Panc1 (cell line): ENCODE data around the gene MACO1. TPM values are rescaled to one million over a fixed set of nuclear protein-coding genes. Genes with fewer than 3 reads are reported as not detected.
A peak's percentile ranks its signal among the peaks of the same experiment; 100 is the strongest.

Source experiments
- ATAC-seq: fragments of 200-7000 bp; cut with Tn5 transposase; 2 replicates; pipeline ENCODE4 v1.9.1; 2020; ENCODE audit warnings: mild to moderate bottlenecking, moderate library complexity
- BruUV-seq: library from RNA; stranded (reverse); fragments of 400-500 nt; replicated peaks from 2 replicates; lab custom pipeline; 2021; lab: Mats Ljungman, UMichigan
- CTCF ChIA-PET: fragments of 300-600 bp; sonication (Branson Sonifier 250); formaldehyde crosslinking; loops from one replicate; lab custom pipeline; 2022; ENCODE audit warnings: antibody characterized with exemption; lab: Charles Lee
- POLR2A ChIA-PET: fragments of 300-600 bp; sonication (Branson Sonifier 250); formaldehyde crosslinking; loops from one replicate; lab custom pipeline; 2022; ENCODE audit warnings: antibody characterized with exemption; lab: Charles Lee
- DNase-seq: peaks from one replicate; pipeline ENCODE4 v3.0.0-alpha.2; 2010; ENCODE audit warnings: low read depth, low spot score
- H3K27ac ChIP-seq: 2 replicates; pipeline ENCODE4 v1.5.1; 2011; ENCODE audit warnings: mild to moderate bottlenecking, low read length, inconsistent platforms
- H3K27me3 ChIP-seq: fragments of 200-500 bp; sonication (Bioruptor generic); 2 replicates; pipeline ENCODE4 v1.6.0; 2014; ENCODE audit warnings: low read length, inconsistent platforms; ENCODE audit not compliant: control insufficient read depth, insufficient read depth
- H3K36me3 ChIP-seq: fragments of 200-500 bp; sonication (Bioruptor generic); 2 replicates; pipeline ENCODE4 v1.5.1; 2014; ENCODE audit warnings: inconsistent platforms, mild to moderate bottlenecking, low read length, moderate library complexity; ENCODE audit not compliant: control insufficient read depth, insufficient read depth
- H3K4me1 ChIP-seq: 2 replicates; pipeline ENCODE4 v1.5.1; 2011; ENCODE audit warnings: inconsistent platforms, mild to moderate bottlenecking, low read length, moderate library complexity; ENCODE audit not compliant: control insufficient read depth, insufficient read depth
- H3K4me3 ChIP-seq, 2 experiments: 2 replicates each; pipeline ENCODE4 v1.5.1; 2011 to 2012; ENCODE audit warnings: low read depth in 2 of 2, low read length in 2 of 2, mild to moderate bottlenecking in 2 of 2, inconsistent platforms in 1 of 2, moderate library complexity in 1 of 2
- H3K9me3 ChIP-seq: fragments of 200-500 bp; sonication (Bioruptor generic); 2 replicates; pipeline ENCODE4 v1.5.1; 2014; ENCODE audit warnings: low read depth, mild to moderate bottlenecking, inconsistent platforms, low read length, moderate library complexity; ENCODE audit not compliant: control insufficient read depth, insufficient read depth
- POLR2AphosphoS5 ChIP-seq: IDR thresholded peaks from 2 replicates; pipeline ENCODE4 v1.6.1; 2012; ENCODE audit warnings: mild to moderate bottlenecking, low read depth, low read length, moderate library complexity
- SIN3A ChIP-seq: IDR thresholded peaks from 2 replicates; pipeline ENCODE4 v1.6.1; 2012; ENCODE audit warnings: low read depth, mild to moderate bottlenecking, low read length, moderate library complexity, borderline replicate concordance; ENCODE audit not compliant: insufficient read depth
- TCF7L2 ChIP-seq: IDR thresholded peaks from 2 replicates; pipeline ENCODE4 v1.6.1; 2011; ENCODE audit warnings: mild to moderate bottlenecking, low read depth, low read length, inconsistent platforms
- in situ Hi-C: cut with HindIII; loops from 2 replicates; pipeline ENCODE4 v1.10.0; 2016; ENCODE audit warnings: low sequenced_read_pairs, low pct_unique_long_range_greater_than_20kb
- intact Hi-C: fragments of 100-400 bp; cut with micrococcal nuclease; formaldehyde crosslinking; loops from one replicate; pipeline ENCODE4 v1.10.0; 2022; ENCODE audit not compliant: unreplicated experiment
- total RNA-seq: library from RNA; stranded (reverse); gene quantifications from one replicate; pipeline ENCODE4 v1.2.1, GENCODE V29; 2021; ENCODE audit not compliant: unreplicated experiment
- TF ChIP-seq, protein P1 (sequence below): fragments of 450-650 bp; IDR thresholded peaks from 2 replicates; pipeline ENCODE4 v1.5.1; 2017; ENCODE audit warnings: mild to moderate bottlenecking
- TF ChIP-seq, protein P2 (sequence below), 2 experiments: IDR thresholded peaks; 2 replicates each; pipeline ENCODE4 v1.6.1; 2011 to 2012; ENCODE audit warnings: low read depth in 2 of 2, control low read depth in 1 of 2, low read length in 1 of 2, mild to moderate bottlenecking in 1 of 2, moderate library complexity in 1 of 2; ENCODE audit not compliant: insufficient read depth in 1 of 2

Gene MACO1
- total RNA-seq, 1 experiment from 2014 or later, result 16.5 TPM

DNA sequence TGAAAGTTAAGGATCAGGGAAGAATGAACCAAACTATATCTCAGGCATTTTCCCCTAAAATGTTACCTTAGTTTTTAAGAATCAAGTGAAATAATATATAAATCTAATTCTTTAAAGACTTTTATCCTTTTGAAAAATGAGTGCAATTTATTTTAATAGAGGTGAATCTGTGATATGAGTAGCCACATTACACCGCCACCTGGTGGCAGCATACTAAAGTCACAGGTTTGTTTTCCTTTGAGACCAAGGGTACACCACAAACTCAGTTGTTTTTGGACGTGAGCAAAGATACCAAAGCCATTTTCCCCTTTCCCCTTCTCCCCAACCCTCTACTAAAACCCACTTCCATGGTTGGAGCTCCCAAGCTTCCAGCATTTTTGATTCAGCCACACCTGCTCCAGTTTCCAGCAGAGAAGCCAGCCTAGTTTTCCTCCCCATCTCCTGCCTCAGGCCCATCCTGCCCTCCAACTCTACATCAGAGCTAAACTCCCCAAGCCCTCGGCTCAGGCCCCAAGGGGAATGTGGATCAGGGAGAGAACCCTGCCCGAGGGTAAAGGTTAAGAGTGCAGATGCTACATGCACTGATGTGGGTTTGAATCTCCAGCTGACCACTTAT is 89.9 kb downstream of the MACO1 start:
- Histone ChIP-seq H3K27ac (no peak overlapping the region), H3K4me1 (no peaks in the 10 kb centered on the region), H3K4me3 (no peak overlapping the region), H3K27me3 (no peaks in the 10 kb centered on the region), H3K9me3 (no peaks in the 10 kb centered on the region), H3K36me3 (no peaks in the 10 kb centered on the region)
- intact Hi-C loops, result no loop called here
- POLR2A ChIA-PET, result no interaction called here
- in situ Hi-C loops, result no loop called here
- ATAC-seq (peak; percentile 71; the same call in 1 of the 2 replicates), DNase-seq (peak; percentile 46)
- CTCF ChIA-PET, result interaction anchor here (0.6 to 1.4 kb wide), 5 partner anchors 18 to 289 kb away, joined by 3 to 9 read pairs (median 3); no protein-coding TSS in a partner anchor
- BruUV-seq, result no TSS peak
- TF ChIP-seq SIN3A, result no peak
- TF ChIP-seq, protein P1, sequence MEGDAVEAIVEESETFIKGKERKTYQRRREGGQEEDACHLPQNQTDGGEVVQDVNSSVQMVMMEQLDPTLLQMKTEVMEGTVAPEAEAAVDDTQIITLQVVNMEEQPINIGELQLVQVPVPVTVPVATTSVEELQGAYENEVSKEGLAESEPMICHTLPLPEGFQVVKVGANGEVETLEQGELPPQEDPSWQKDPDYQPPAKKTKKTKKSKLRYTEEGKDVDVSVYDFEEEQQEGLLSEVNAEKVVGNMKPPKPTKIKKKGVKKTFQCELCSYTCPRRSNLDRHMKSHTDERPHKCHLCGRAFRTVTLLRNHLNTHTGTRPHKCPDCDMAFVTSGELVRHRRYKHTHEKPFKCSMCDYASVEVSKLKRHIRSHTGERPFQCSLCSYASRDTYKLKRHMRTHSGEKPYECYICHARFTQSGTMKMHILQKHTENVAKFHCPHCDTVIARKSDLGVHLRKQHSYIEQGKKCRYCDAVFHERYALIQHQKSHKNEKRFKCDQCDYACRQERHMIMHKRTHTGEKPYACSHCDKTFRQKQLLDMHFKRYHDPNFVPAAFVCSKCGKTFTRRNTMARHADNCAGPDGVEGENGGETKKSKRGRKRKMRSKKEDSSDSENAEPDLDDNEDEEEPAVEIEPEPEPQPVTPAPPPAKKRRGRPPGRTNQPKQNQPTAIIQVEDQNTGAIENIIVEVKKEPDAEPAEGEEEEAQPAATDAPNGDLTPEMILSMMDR, result peak; percentile 88

DNA sequence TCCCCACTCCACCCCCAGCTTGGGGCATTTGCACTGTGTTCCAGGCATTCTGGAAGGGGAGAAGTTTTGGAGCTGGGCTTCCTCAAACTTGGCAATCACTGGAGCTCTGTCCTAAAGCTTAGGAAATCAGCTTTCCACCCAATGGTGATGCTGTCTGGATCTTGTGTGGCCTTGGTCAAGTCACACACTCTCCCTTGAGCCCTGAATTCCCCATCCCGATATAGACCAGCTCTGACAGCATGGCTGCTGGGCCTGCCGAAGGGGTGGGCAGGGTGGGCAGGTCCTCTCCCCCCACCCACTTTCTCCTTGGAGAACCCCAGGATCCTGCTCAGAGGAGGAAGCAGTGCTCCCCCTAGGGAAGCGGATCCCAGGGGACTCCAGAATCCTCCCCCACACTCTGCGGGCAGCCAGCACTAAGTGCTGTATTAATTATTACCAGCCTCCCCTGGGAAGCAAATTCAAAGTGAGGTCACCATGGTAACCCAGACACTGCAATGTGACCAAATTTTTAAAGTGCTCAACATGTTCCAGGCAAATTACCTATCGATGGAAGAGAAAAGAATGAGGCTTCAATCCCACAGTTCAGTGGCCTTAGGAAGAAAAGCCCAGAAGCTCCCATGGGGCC is 91.4 kb downstream of the MACO1 start:
- POLR2A ChIA-PET, result no interaction called here
- CTCF ChIA-PET, result interaction anchor here (0.6 kb wide), 1 partner anchor 20 kb away, joined by 4 read pairs; no protein-coding TSS in a partner anchor
- in situ Hi-C loops, result no loop called here
- BruUV-seq, result no TSS peak
- DNase-seq, result no peak
- no peak overlapping the region for H3K27ac ChIP-seq
- intact Hi-C loops, result no loop called here
- H3K27me3 ChIP-seq, result no peaks in the 10 kb centered on the region
- TF ChIP-seq POLR2AphosphoS5, result no peak
- no peak for TF ChIP-seq TCF7L2
- H3K4me1 ChIP-seq, result no peaks in the 10 kb centered on the region
- no peak for ATAC-seq
- no peak overlapping the region for H3K4me3 ChIP-seq
- H3K9me3 ChIP-seq, result no peaks in the 10 kb centered on the region
- no peaks in the 10 kb centered on the region for H3K36me3 ChIP-seq

DNA sequence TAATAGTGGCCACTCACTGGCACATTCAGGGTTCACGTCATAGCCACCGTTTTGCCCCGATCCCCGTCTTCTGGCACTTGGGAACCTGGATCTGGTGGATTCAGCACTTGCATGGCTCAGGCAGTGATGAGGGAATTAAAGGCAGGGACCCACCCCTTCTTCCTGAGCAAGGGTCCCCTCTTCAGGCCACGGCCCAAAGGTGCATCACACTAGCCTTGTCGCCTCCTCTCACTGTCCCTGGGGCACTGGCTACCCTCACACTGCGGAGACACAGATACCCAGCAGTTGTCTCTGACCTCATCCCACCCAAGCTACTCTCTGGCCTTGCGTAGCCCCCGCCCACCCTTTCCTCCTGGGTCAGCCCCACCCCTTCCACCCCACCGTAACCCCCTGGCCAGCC is 92.8 kb downstream of the MACO1 start:
- ATAC-seq (no peak), DNase-seq (no peak)
- CTCF ChIA-PET, result no interaction called here
- no TSS peak for BruUV-seq
- TF ChIP-seq, protein P2, sequence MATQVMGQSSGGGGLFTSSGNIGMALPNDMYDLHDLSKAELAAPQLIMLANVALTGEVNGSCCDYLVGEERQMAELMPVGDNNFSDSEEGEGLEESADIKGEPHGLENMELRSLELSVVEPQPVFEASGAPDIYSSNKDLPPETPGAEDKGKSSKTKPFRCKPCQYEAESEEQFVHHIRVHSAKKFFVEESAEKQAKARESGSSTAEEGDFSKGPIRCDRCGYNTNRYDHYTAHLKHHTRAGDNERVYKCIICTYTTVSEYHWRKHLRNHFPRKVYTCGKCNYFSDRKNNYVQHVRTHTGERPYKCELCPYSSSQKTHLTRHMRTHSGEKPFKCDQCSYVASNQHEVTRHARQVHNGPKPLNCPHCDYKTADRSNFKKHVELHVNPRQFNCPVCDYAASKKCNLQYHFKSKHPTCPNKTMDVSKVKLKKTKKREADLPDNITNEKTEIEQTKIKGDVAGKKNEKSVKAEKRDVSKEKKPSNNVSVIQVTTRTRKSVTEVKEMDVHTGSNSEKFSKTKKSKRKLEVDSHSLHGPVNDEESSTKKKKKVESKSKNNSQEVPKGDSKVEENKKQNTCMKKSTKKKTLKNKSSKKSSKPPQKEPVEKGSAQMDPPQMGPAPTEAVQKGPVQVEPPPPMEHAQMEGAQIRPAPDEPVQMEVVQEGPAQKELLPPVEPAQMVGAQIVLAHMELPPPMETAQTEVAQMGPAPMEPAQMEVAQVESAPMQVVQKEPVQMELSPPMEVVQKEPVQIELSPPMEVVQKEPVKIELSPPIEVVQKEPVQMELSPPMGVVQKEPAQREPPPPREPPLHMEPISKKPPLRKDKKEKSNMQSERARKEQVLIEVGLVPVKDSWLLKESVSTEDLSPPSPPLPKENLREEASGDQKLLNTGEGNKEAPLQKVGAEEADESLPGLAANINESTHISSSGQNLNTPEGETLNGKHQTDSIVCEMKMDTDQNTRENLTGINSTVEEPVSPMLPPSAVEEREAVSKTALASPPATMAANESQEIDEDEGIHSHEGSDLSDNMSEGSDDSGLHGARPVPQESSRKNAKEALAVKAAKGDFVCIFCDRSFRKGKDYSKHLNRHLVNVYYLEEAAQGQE (IDR thresholded peaks at IDR 0.05; ENCODE audit: insufficient read depth in 1 of 2, low read depth in 2 of 2, low read length in 1 of 2), result no peak
- TF ChIP-seq TCF7L2, result no peak
- TF ChIP-seq POLR2AphosphoS5, result no peak
- TF ChIP-seq, protein P1, result no peak
- no peak for TF ChIP-seq SIN3A
- no peaks in the 10 kb centered on the region for H3K27me3 ChIP-seq
- POLR2A ChIA-PET, result no interaction called here
- in situ Hi-C loops (no loop called here), intact Hi-C loops (no loop called here)
- H3K36me3 ChIP-seq, result no peaks in the 10 kb centered on the region
- no peaks in the 10 kb centered on the region for H3K4me1 ChIP-seq
- H3K9me3 ChIP-seq, result no peaks in the 10 kb centered on the region
- H3K4me3 ChIP-seq, result no peak overlapping the region
- H3K27ac ChIP-seq, result no peak overlapping the region
